ENCODE results near the gene AHI1.

Gene AHI1

DNA sequence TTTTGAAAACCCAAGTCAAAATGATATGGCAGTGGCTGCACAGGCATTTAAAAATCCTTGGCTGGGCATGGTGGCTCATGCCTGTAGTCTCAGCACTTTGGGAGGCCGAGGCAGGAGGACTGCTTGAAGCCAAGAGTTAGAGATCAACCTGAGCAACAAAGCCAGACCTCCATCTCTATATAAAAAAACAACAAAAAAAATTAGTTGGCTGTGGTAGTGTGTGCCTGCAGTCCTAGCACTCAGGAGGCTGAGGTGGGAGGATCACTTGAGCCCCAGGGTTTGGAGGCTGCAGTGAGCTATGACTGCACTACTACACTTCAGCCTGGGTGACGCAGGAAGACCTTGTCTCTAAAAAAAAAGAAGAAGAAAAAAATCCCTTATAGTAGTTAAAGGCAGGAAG, 173.6 kb downstream of the AHI1 start:
- no peak for DNase-seq

DNA sequence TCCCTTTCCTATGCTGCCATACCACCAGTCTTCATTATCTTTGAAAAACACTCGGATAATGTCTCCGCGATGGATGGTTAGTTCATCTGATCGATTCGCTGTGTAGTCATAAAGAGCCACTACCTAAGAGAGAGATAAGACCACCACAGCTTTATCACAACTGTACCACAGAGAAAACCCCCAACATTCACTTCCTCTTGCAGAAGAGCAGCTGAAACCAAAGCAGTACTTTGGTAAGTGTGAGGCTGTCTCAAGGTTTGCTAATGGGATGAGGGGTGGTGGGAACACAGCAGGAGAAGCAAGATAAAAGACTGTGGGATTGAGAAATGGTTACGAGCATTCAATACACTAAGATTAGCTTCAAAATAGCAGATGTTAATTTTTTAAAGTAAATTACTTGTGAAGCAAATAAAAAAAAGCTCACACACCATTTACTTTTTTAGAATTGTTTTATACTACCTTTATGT, 174.3 kb downstream of the AHI1 start:
- DNase-seq = no peak

GRCh38 chr6:135322427-135323201, 174.9 kb downstream of the AHI1 start:
- DNase-seq = no peak

- DNase-seq = no peak
These were observed 176.6 kb downstream of the AHI1 start for GRCh38 chr6:135320721-135321621.

GRCh38 chr6:135319819-135320218, 177.7 kb downstream of the AHI1 start:
- DNase-seq = no peak

- DNase-seq = no peak
These were observed 178.6 kb downstream of the AHI1 start for GRCh38 chr6:135318738-135319469.

DNA sequence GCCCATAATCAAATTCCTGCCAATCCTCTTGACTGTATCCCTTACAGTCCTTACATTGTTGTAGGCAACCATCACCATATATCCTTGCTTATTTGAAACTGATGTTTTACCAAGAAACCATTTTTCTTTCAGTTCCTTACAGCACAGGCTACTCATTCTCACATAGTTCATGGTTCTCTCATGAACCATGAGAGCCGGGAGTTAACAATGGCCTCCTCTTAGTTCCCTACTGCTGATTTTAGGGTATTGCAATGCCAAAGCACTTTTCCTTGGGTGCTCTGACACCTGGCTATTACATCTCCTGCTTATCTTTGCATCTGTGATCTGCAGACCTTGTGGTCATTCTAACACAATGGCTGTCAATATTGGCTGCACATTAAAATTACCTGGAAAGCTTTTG, 183.0 kb downstream of the AHI1 start:
- DNase-seq = no peak

DNA sequence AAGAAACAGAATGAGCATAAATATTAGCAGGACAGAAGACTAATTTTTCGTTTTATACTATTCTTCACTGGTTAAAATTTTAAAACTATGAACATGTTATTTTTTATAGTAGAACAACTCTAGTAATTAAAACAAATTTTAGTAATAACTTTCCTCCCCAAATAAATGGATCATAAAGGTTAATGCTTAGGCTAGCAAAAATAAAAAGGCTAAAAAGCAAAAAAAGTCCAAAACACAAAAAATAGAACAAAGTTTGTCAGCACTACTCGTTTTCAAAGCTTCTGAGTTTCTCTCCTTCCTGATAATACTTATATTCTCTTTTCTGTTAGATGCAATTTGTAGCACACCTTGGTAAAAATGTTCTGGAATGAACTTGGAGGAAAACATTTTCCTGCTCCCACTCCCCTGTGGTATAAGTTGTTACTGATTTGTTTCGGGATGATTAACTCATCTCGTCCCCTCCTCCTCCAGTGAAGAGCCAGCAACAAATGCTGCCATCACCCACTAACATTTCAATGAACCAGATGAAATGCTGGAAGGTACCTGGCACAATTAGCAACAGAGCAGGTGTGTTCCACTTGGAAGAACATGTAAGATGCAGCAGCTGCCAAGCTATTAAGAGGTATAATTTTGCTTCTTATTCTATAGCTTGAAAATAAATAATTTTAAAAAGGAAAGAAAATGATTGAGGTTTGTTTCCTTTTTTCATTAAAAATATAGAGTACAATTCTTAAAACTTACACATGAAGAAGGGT, 185.9 kb downstream of the AHI1 start:
- DNase-seq = no peak

DNA sequence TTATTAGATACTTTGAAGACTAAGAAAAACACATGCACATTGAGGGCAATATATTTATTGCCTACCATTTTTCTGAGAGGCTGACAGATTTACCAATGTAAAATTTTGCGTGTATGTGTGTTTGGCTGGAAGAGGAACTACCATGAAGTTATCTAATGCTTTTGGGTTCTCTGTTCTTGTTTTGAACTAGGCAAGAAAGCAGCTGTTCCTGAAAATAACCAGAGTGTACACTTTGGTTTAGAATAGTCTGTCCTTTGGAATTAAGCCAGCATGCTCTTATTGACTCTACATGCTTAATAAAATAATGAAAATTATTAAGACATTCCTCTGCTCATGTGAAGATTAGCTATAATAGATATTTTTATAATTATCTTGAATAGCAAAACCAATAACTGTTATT, 187.2 kb downstream of the AHI1 start:
- DNase-seq = no peak

DNA sequence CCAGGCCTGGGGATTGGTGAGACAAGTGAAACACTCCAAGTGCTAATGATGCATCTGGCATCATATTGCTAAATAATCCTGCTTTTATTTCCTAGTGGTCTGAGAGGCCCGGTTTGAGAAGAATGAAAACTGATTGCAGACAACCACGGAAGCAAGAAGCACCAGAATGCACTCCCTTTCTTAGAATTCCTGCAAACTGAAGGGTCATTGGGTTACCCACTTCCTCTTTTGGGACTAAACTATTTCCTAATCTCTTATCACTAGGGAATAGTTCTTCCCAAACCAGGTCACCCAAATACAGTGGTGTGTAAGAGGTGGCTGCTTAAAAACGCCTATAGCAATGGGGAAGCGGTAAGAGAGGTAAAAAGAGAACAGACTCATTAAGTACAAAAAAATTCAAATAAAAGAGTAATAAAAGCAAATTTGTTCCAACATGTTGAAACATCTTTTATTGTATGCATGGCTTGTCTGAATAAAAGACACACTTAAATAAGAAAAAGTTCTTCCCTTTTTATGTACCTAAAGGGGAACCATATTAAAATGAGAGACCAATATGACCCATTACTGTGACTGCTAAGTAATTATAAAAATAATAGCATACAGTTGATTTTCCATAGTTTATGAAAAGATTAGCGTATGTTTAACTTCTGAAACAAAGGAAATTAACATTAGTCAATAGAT, 190.7 kb downstream of the AHI1 start:
- no peak for DNase-seq

DNA sequence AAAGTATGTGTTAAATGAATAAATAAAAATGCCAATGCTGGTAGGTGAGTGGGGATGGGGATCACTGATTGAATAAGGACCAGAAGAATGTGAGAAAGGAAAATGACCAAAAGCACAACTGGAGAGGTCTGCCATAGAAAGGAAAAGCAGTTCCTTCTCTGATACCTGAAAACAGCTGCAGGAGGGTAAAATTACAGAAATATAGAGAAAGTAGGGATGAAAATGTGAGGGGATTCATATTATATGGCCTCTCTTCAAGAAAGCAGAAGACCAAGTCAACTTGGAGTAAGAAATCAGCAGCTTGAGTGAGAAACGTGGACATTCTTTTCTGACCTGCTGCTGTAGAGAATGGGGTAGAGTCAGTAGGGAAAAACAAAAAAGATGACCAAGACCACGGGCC, 191.4 kb downstream of the AHI1 start:
- DNase-seq = no peak

- DNase-seq = no peak
These were observed 191.9 kb downstream of the AHI1 start for GRCh38 chr6:135305684-135306083.

DNA sequence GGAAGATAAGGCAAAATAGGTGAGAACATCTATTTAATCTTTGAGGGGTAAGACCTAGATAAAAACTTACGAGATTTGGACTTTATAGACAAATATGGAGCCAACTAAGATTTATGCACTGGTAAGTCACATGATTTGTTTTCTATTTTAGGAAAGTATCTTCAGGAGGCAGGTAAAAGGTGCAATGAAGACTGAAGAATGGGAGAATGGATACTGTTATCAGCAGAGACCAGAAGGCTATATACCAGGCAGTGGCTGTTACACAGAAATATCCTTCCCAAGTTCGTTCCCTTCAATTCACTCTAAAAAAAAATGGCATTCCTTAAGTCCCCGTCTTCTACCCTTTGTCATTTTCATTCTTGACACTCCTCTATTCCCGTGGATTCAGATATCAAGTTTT, 192.7 kb downstream of the AHI1 start:
- no peak for DNase-seq

DNA sequence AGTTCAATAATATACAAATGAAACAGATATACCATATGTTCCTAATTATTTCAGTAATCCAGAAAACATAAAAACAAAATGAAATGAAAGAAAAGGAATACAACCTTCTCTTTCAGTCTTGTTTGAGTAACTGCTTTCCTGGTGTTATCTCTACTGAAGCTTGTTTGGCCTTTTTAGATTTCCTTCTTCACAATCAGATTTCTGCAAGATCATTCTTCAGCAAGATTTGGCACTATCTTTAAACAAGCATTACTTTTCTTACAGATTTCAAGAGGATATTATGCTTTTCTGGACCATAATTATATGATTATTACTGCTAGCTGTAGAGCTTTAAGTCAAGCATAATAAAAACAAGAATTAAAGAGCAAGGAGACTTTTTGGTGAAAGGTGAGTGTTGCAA, 196.2 kb downstream of the AHI1 start:
- no peak for DNase-seq

- DNase-seq = no peak
These were observed 197.0 kb downstream of the AHI1 start for GRCh38 chr6:135300576-135300975.

DNA sequence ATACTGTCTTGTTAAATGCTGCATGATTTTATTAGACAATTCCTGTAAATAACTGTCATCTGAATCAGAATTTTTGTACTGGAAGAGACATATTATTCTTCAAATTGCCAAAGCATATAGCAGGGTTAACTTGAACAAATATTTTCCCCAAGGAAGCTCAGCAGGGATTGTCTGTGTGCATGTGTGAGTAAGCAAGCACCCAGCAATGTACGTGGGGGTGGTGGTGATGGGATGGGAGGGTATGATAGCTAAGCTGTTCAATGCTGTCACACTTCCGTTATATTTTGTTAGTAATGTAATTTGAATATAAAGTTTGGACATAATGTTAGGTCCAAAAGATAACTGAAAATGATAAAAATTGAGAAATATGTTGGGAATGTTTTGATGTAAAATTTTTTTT, 198.3 kb downstream of the AHI1 start:
- DNase-seq = no peak

DNA sequence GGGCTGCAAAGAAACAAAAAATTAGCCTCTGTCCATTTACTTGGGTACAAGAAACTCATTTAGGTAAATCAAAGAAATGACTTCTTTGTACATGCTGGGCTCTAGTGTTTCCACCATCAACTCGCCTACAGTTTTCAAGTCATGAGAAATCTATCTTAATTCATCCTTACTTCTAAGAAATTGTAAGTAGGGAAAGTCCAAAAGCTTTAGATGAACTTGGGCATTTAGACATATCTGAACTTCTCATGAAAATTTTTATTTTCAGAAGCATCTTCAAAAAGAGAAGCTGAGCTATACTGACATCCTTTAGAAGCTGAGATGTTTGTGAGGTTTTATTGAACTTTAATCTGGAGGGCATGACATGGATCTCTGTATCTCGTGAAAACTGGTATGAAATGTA, 199.1 kb downstream of the AHI1 start:
- DNase-seq = no peak

DNA sequence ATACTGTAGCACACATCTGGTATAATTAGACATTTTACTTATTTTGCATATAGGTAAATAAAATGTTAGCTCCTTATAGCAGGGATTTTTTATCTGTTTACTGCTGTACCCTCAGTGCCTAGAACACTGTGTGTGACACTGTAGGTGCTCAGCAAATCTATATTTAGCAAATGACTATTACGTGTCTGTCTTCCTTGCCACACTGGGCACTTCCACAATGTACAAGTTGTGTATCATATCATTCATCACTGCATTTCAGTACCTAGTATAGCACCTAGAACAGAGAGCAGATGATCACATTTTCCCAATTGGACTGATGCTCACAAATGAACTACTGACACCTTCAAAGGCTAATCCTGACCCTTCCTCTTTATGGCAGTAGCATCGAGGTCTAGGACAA, 200.8 kb downstream of the AHI1 start:
- DNase-seq = no peak

DNA sequence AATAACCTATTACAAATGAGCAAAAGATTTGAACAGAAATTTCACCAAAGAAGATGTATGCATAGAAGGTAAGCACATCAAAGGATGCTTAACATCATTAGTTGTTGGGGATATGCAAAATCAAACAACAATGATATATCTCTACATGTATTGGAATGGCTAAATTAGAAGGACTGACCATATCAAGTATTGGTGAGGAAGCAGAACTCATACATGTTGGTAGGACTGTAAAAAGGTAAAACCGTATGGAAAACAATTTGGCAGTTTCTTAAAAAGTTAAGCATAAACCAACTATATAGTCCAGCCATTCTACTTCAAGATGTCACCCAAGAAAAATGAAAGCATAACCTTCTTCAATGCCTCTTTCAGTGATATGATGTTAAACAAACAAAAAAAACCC, 202.5 kb downstream of the AHI1 start:
- no peak for DNase-seq

- DNase-seq = no peak
These were observed 206.1 kb downstream of the AHI1 start for GRCh38 chr6:135291288-135292076.

GRCh38 chr6:135289816-135290215, 207.7 kb downstream of the AHI1 start:
- no peak for DNase-seq

All from T-helper 9 cell (primary cell).